Body of pancreas (tissue), 4 donors: ENCODE data around the gene GPS1.

Experiments used
- POLR2A ChIP-seq, 3 donors: fragments of 450-650 bp; IDR thresholded peaks; one replicate each; pipeline ENCODE4 v1.6.1; 2016; ENCODE audit warnings: antibody characterized with exemption in 3 of 3, mild to moderate bottlenecking in 2 of 3
- TF ChIP-seq, protein P1 (sequence below), 7 experiments: fragments of 450-650 bp in 4 of 7; fragments of 200-600 bp in 3 of 7; sonication (generic) in 3 of 7; IDR thresholded peaks; one replicate each; pipeline ENCODE4 v1.5.1; 2016 to 2019; ENCODE audit warnings: antibody characterized with exemption in 7 of 7

DNA sequence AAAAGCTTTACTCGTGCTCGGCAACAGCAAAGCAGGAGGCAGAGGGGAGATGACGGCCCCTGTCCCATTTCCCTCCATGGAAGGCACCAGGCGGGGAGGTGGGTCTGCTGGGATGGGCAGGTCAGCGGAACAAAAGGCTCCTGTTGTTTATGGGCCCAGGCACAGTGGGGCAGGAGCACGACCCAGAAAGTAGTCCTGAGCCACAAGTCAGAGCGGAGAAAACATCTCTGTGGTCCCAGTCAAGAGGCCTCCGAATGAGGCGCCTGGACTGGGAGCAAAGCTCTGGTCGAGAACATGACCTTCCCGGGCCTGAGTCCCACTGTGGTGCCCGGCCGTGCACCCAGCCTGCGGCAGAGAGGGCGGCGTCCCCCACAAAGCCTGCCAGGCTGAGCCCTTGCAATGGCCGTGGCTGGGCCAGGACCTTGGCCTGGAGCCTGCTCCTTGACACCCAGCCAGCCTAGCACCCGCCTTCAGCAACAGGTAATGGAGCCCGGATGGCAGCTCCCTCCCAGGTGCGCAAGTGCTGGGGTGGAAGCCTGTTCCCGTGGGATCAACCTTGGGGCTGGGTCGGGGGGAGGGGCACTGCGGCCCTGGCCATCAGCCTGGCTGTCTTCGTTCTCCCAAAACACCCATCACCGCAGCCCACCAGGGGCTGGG lies 3.7 kb upstream of the GPS1 start:
- TF ChIP-seq, protein P1, sequence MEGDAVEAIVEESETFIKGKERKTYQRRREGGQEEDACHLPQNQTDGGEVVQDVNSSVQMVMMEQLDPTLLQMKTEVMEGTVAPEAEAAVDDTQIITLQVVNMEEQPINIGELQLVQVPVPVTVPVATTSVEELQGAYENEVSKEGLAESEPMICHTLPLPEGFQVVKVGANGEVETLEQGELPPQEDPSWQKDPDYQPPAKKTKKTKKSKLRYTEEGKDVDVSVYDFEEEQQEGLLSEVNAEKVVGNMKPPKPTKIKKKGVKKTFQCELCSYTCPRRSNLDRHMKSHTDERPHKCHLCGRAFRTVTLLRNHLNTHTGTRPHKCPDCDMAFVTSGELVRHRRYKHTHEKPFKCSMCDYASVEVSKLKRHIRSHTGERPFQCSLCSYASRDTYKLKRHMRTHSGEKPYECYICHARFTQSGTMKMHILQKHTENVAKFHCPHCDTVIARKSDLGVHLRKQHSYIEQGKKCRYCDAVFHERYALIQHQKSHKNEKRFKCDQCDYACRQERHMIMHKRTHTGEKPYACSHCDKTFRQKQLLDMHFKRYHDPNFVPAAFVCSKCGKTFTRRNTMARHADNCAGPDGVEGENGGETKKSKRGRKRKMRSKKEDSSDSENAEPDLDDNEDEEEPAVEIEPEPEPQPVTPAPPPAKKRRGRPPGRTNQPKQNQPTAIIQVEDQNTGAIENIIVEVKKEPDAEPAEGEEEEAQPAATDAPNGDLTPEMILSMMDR (IDR thresholded peaks at IDR 0.05): no peak
- TF ChIP-seq POLR2A (IDR thresholded peaks at IDR 0.05): no peak
